Neural cell (in vitro differentiated cells): ENCODE results near the gene NACA2. TPM values are rescaled to one million over a fixed set of nuclear protein-coding genes. Genes with fewer than 3 reads are reported as not detected.

ENCODE experiments used
- H2AFZ ChIP-seq: fragments of 200-600, 300-800 bp; sonication (generic), shearing (Covaris generic); 2 replicates; pipeline ENCODE4 v1.6.0; 2014; ENCODE audit warnings: low read depth, mild to moderate bottlenecking, antibody characterized with exemption, low read length, moderate library complexity
- H3F3A ChIP-seq: fragments of 200-600 bp; shearing (Covaris generic); 2 replicates; pipeline ENCODE4 v1.6.1; 2016; ENCODE audit warnings: mild to moderate bottlenecking, moderate library complexity, mixed read lengths, antibody characterized with exemption, low read length; ENCODE audit not compliant: insufficient read depth, poor library complexity, severe bottlenecking
- H3K27ac ChIP-seq: fragments of 200-600, 300-800 bp; sonication (generic), shearing (Covaris generic); 2 replicates; pipeline ENCODE4 v1.5.1; 2014; ENCODE audit warnings: mild to moderate bottlenecking, low read length, moderate library complexity
- H3K27me3 ChIP-seq: fragments of 300-800, 200-600 bp; sonication (generic), shearing (Covaris generic); 2 replicates; pipeline ENCODE4 v1.6.0; 2014; ENCODE audit warnings: mild to moderate bottlenecking, low read depth, low read length, moderate library complexity; ENCODE audit not compliant: insufficient read depth
- H3K36me3 ChIP-seq: fragments of 300-800, 200-600 bp; sonication (generic), shearing (Covaris generic); 2 replicates; pipeline ENCODE4 v1.5.1; 2014; ENCODE audit warnings: mild to moderate bottlenecking, antibody characterized with exemption, low read length, moderate library complexity; ENCODE audit not compliant: insufficient read depth
- H3K4me2 ChIP-seq: fragments of 300-800, 200-600 bp; sonication (generic), shearing (Covaris generic); 2 replicates; pipeline ENCODE4 v1.6.0; 2014; ENCODE audit warnings: mild to moderate bottlenecking, low read length
- H3K4me3 ChIP-seq: fragments of 300-800, 200-600 bp; sonication (generic), shearing (Covaris generic); 2 replicates; pipeline ENCODE4 v1.5.1; 2014; ENCODE audit warnings: mild to moderate bottlenecking, low read length, moderate library complexity
- H3K79me2 ChIP-seq: fragments of 200-600 bp; shearing (Covaris generic); replicated peaks from 2 replicates; pipeline ENCODE4 v1.6.0; 2014; ENCODE audit warnings: mild to moderate bottlenecking, low read length, moderate library complexity; ENCODE audit not compliant: insufficient read depth
- H3K9ac ChIP-seq: fragments of 300-800, 200-600 bp; sonication (generic), shearing (Covaris generic); 2 replicates; pipeline ENCODE4 v1.6.1; 2016; ENCODE audit warnings: mild to moderate bottlenecking, low read length, mixed read lengths
- H3K9me2 ChIP-seq: fragments of 200-600 bp; shearing (Covaris generic); 2 replicates; pipeline ENCODE4 v1.6.1; 2016; ENCODE audit warnings: mild to moderate bottlenecking, low read length, mixed read lengths; ENCODE audit not compliant: insufficient read depth
- H3K9me3 ChIP-seq: fragments of 200-600, 300-800 bp; sonication (generic), shearing (Covaris generic); 2 replicates; pipeline ENCODE4 v1.6.1; 2016; ENCODE audit warnings: mild to moderate bottlenecking, mixed run types, low read length, moderate library complexity, mixed read lengths
- H4K20me1 ChIP-seq: fragments of 200-600 bp; shearing (Covaris generic); 2 replicates; pipeline ENCODE4 v1.6.1; 2016; ENCODE audit warnings: mild to moderate bottlenecking, mixed run types; ENCODE audit not compliant: insufficient read depth
- CTCF ChIP-seq: fragments of 450-650 bp; IDR thresholded peaks from 2 replicates; pipeline ENCODE4 v1.5.1; 2014; ENCODE audit warnings: antibody characterized with exemption, mild to moderate bottlenecking, moderate library complexity; ENCODE audit not compliant: poor library complexity, severe bottlenecking
- EP300 ChIP-seq: fragments of 450-650 bp; conservative IDR thresholded peaks from 2 replicates; pipeline ENCODE4 v1.6.1; 2014; ENCODE audit warnings: antibody characterized with exemption, mild to moderate bottlenecking, moderate library complexity; ENCODE audit not compliant: poor library complexity, severe bottlenecking
- EZH2 ChIP-seq: fragments of 200-600, 300-800 bp; shearing (Covaris generic), sonication (generic); IDR thresholded peaks from 2 replicates; pipeline ENCODE4 v1.6.1; 2014; ENCODE audit warnings: antibody characterized with exemption, low read length, borderline replicate concordance, mild to moderate bottlenecking; ENCODE audit not compliant: insufficient read depth, poor library complexity, severe bottlenecking
- MXI1 ChIP-seq: fragments of 450-650 bp; conservative IDR thresholded peaks from 2 replicates; pipeline ENCODE4 v1.6.1; 2014; ENCODE audit warnings: antibody characterized with exemption, mild to moderate bottlenecking; ENCODE audit not compliant: poor library complexity, severe bottlenecking
- POLR2AphosphoS5 ChIP-seq: IDR thresholded peaks from 2 replicates; pipeline ENCODE4 v1.6.1; 2012
- RAD21 ChIP-seq: fragments of 450-650 bp; conservative IDR thresholded peaks from 2 replicates; pipeline ENCODE4 v1.6.1; 2014; ENCODE audit warnings: antibody characterized with exemption, mild to moderate bottlenecking, moderate library complexity
- REST ChIP-seq: IDR thresholded peaks from 2 replicates; pipeline ENCODE4 v1.6.1; 2012; ENCODE audit warnings: borderline replicate concordance
- SMC3 ChIP-seq: fragments of 450-650 bp; conservative IDR thresholded peaks from 2 replicates; pipeline ENCODE4 v1.6.1; 2014; ENCODE audit warnings: antibody characterized with exemption, mild to moderate bottlenecking, moderate library complexity; ENCODE audit not compliant: poor library complexity
- TAF1 ChIP-seq: IDR thresholded peaks from 2 replicates; pipeline ENCODE4 v1.6.1; 2012; ENCODE audit warnings: low read depth
- polyA plus RNA-seq: library from polyadenylated mRNA; depleted of rRNA; stranded (reverse); fragments of >200 nt; gene quantifications from 2 replicates; pipeline ENCODE4 v1.2.3, GENCODE V29; 2014

Gene NACA2
- polyA plus RNA-seq, 1 donor from 2014 or later, result not detected

- H3K36me3 ChIP-seq, result no peaks in the 10 kb centered on the region
- no peak overlapping the region for H3K27ac ChIP-seq
- H3K9me2 ChIP-seq, result no peaks in the 10 kb centered on the region
- H4K20me1 ChIP-seq, result no peaks in the 10 kb centered on the region
- no peaks in the 10 kb centered on the region for H3F3A ChIP-seq
- no peak overlapping the region for H3K9ac ChIP-seq
- H2AFZ ChIP-seq, result no peak overlapping the region
- no peak overlapping the region for H3K4me3 ChIP-seq
- no peaks in the 10 kb centered on the region for H3K9me3 ChIP-seq
- TF ChIP-seq EZH2 (no peak), RAD21 (peak; percentile 74), CTCF (peak; percentile 77), TAF1 (no peak), SMC3 (peak; percentile 79), MXI1 (no peak)
- H3K79me2 ChIP-seq, result no peaks in the 10 kb centered on the region
- H3K27me3 ChIP-seq, result no peaks in the 10 kb centered on the region
- no peak overlapping the region for H3K4me2 ChIP-seq
Measured at GRCh38 chr17:61551255-61551742, 39.7 kb downstream of the NACA2 start.

GRCh38 chr17:61547113-61547512 lies 43.9 kb downstream of the NACA2 start:
- H4K20me1 ChIP-seq, result no peaks in the 10 kb centered on the region
- H3K9ac ChIP-seq, result no peak overlapping the region
- no peak overlapping the region for H2AFZ ChIP-seq
- H3K9me2 ChIP-seq, result no peaks in the 10 kb centered on the region
- no peak for TF ChIP-seq REST
- no peak for TF ChIP-seq RAD21
- H3K27ac ChIP-seq, result no peak overlapping the region
- H3K27me3 ChIP-seq, result no peaks in the 10 kb centered on the region
- H3K4me2 ChIP-seq, result no peak overlapping the region
- no peaks in the 10 kb centered on the region for H3K79me2 ChIP-seq
- H3K4me3 ChIP-seq, result no peak overlapping the region
- H3K9me3 ChIP-seq, result no peaks in the 10 kb centered on the region
- H3K36me3 ChIP-seq, result no peaks in the 10 kb centered on the region
- no peaks in the 10 kb centered on the region for H3F3A ChIP-seq

GRCh38 chr17:61545335-61545938 lies 45.6 kb downstream of the NACA2 start:
- no peak overlapping the region for H3K4me3 ChIP-seq
- H3K9ac ChIP-seq, result no peak overlapping the region
- H3K9me2 ChIP-seq, result no peaks in the 10 kb centered on the region
- H3F3A ChIP-seq, result no peaks in the 10 kb centered on the region
- no peaks in the 10 kb centered on the region for H3K79me2 ChIP-seq
- no peak overlapping the region for H2AFZ ChIP-seq
- no peak overlapping the region for H3K27ac ChIP-seq
- H3K27me3 ChIP-seq, result no peaks in the 10 kb centered on the region
- H4K20me1 ChIP-seq, result no peaks in the 10 kb centered on the region
- no peaks in the 10 kb centered on the region for H3K9me3 ChIP-seq
- H3K36me3 ChIP-seq, result no peaks in the 10 kb centered on the region
- H3K4me2 ChIP-seq, result no peak overlapping the region
- TF ChIP-seq TAF1 (no peak), RAD21 (no peak), CTCF (no peak), POLR2AphosphoS5 (no peak), EZH2 (no peak), SMC3 (no peak), EP300 (no peak), MXI1 (no peak), REST (no peak)
